Prostate gland (tissue), 2 donors: ENCODE measurements around the gene FCN3. TPM values are rescaled to one million over a fixed set of nuclear protein-coding genes. Genes with fewer than 3 reads are reported as not detected.
A peak's percentile ranks its signal among the peaks of the same experiment; 100 is the strongest.

Source experiments
- DNase-seq: peaks from one replicate; pipeline ENCODE4 v3.0.0-alpha.2; 2019; ENCODE audit warnings: low spot score
- H3K27ac ChIP-seq, 2 donors: fragments of 200-600 bp; sonication (generic); 2 replicates each; pipeline ENCODE4 v1.5.1; 2017 to 2019
- H3K27me3 ChIP-seq: fragments of 200-600 bp; sonication (generic); replicated peaks from 2 replicates; pipeline ENCODE4 v1.5.1; 2019; ENCODE audit not compliant: insufficient read depth
- H3K36me3 ChIP-seq, 2 donors: fragments of 200-600 bp; sonication (generic); 1 replicate in 1 of 2; 2 replicates in 1 of 2; pipeline versions ENCODE4 v1.5.1 to v1.8.1; 2017 to 2019
- H3K4me1 ChIP-seq: fragments of 200-600 bp; sonication (generic); replicated peaks from 2 replicates; pipeline ENCODE4 v1.5.1; 2019
- H3K4me3 ChIP-seq, 2 donors: fragments of 200-600 bp; sonication (generic); 2 replicates each; pipeline ENCODE4 v1.5.1; 2017 to 2019
- H3K9me3 ChIP-seq: fragments of 200-600 bp; sonication (generic); 2 replicates; pipeline ENCODE4 v1.5.1; 2017
- POLR2A ChIP-seq: fragments of 450-650 bp; IDR thresholded peaks from one replicate; pipeline ENCODE4 v1.6.1; 2016; ENCODE audit warnings: antibody characterized with exemption, mild to moderate bottlenecking
- POLR2AphosphoS5 ChIP-seq: sonication (generic); formaldehyde crosslinking; IDR thresholded peaks from one replicate; pipeline ENCODE4 v1.6.1; 2017; ENCODE audit warnings: antibody characterized with exemption
- WGBS: methylation state at CpG from one replicate; pipeline ENCODE4 v1.1.5; 2018; 5-methylcytosine and 5-hydroxymethylcytosine counted together
- intact Hi-C: fragments of 100-400 bp; cut with DNase I; formaldehyde crosslinking; loops from one replicate; pipeline ENCODE4 v1.14.2; 2022
- total RNA-seq, 2 donors: library from RNA; depleted of rRNA; stranded (reverse); fragments of >200 nt; gene quantifications; one replicate each; pipeline ENCODE4 v1.1.0, GENCODE V29; 2016
- TF ChIP-seq, protein P1 (sequence below), 4 experiments: fragments of 200-600 bp in 2 of 4; fragments of 450-650 bp in 2 of 4; sonication (generic) in 2 of 4; IDR thresholded peaks; 1 replicate in 3 of 4; 2 replicates in 1 of 4; pipeline ENCODE4 v1.5.1; 2016 to 2019; ENCODE audit warnings: antibody characterized with exemption in 4 of 4, mild to moderate bottlenecking in 2 of 4, moderate library complexity in 2 of 4

FCN3 gene
- total RNA-seq, 2 donors from 2014 or later, result 0.82 to 15.6 TPM

DNA sequence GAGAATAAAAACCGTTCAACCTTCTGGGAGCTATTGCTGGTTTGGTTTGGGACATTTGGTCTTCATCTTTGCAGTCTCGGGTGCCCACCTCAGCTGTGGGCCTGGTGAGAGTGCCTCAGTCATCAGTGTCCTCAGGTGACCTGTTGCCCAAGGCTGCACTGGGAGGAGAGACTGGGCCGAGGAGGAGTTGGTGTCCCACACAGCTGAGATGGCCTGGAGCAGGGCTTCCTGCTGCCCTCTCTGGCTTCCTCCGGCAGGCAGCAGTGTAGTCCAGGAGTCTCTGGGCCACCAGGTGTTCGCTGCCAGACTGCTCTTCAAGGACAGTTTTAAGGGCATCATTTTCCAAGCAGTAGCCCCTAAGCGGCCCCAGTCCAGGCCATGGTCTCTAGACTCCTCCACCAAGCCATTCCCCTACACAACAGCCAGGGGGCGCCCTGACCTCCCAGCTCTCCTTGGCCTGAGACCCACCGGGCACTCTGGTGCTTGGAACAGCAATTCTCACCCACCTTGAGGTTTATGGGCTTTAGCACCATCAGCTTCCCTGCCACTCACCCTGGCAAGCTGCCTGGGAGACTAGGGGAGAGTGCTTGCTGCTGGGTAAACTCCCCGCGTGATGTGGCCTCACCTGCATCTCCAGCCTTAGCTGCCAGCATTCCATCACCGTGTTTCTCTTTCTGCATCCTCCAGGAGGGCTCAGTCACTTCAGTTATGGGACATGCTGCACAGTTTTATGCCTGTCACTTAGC is 41.9 kb downstream of the FCN3 start:
- H3K36me3 ChIP-seq, result peaks cover 9 to 24% of the 10 kb centered on the region in 2 donors

DNA sequence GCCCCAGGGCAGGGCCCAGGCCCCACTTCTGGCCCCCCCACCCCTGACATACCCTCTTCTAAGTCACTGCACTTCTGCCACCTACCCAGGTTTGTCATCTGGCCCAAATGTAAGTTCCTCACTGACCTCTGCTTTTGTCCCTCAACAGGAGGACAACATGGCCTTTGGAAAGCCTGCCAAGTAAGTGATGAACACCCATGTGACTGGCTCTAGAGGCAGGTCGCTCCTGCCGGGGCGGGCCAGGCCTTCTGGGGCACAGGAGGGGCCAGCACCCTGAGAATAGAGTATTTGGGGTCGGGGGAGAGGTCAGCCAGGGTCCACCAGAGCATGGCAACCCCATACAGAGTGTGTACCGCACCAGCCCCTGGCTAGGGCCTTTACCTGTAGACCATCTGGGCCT is 42.7 kb downstream of the FCN3 start:
- H3K27me3 ChIP-seq, result no peaks in the 10 kb centered on the region
- no peaks in the 10 kb centered on the region for H3K9me3 ChIP-seq
- TF ChIP-seq, protein P1, sequence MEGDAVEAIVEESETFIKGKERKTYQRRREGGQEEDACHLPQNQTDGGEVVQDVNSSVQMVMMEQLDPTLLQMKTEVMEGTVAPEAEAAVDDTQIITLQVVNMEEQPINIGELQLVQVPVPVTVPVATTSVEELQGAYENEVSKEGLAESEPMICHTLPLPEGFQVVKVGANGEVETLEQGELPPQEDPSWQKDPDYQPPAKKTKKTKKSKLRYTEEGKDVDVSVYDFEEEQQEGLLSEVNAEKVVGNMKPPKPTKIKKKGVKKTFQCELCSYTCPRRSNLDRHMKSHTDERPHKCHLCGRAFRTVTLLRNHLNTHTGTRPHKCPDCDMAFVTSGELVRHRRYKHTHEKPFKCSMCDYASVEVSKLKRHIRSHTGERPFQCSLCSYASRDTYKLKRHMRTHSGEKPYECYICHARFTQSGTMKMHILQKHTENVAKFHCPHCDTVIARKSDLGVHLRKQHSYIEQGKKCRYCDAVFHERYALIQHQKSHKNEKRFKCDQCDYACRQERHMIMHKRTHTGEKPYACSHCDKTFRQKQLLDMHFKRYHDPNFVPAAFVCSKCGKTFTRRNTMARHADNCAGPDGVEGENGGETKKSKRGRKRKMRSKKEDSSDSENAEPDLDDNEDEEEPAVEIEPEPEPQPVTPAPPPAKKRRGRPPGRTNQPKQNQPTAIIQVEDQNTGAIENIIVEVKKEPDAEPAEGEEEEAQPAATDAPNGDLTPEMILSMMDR (IDR thresholded peaks at IDR 0.05), result no peak
- 80% methylated on average over 5 of the region's 5 CpGs for WGBS
- no peak overlapping the region for H3K4me3 ChIP-seq
- no peak for DNase-seq
- H3K27ac ChIP-seq, result no peak overlapping the region
- H3K36me3 ChIP-seq, result peaks cover 9 to 24% of the 10 kb centered on the region in 2 donors
- intact Hi-C loops, result no loop called here
- H3K4me1 ChIP-seq, result peaks cover 12% of the 10 kb centered on the region

More for the DNA sequence above, 41.9 kb downstream of the FCN3 start:
- Histone ChIP-seq H3K27me3 (no peaks in the 10 kb centered on the region), H3K4me3 (no peak overlapping the region), H3K9me3 (no peaks in the 10 kb centered on the region), H3K27ac (no peak overlapping the region), H3K4me1 (peaks cover 4% of the 10 kb centered on the region)
- TF ChIP-seq POLR2A (no peak), POLR2AphosphoS5 (peak; percentile 17)
- TF ChIP-seq, protein P1 (IDR thresholded peaks at IDR 0.05), result peak; percentile 71 to 81 (median 77)
- 53% methylated on average over 11 of the region's 11 CpGs for WGBS
- no peak for DNase-seq
- intact Hi-C loops, result no loop called here

DNA sequence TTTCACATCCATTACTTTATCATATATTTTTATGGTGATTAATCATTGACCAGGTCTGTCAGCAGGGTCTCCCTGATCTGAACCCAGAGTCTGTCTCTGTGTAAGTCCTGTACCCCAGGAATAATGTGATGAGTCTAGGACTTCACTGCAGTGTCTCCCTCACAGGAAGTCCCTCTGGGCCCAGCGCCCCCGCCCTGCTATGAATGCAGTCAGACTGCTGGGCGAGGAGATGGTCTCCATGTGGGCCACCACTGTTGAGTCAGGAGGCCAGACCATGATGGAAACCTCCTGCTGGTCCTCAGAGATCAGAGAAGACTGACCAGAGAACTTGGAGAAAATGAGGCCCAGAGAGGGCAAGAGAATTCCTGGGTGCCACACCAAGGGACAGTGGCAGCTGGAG is 43.2 kb downstream of the FCN3 start:
- no peak for DNase-seq
- peaks cover 16% of the 10 kb centered on the region for H3K4me1 ChIP-seq
- intact Hi-C loops, result no loop called here
- H3K4me3 ChIP-seq, result no peak overlapping the region
- H3K27me3 ChIP-seq, result no peaks in the 10 kb centered on the region
- TF ChIP-seq, protein P1 (IDR thresholded peaks at IDR 0.05), result no peak
- TF ChIP-seq POLR2AphosphoS5 (no peak), POLR2A (no peak)
- H3K27ac ChIP-seq, result no peak overlapping the region
- 83% methylated on average over 3 of the region's 3 CpGs for WGBS
- H3K9me3 ChIP-seq, result no peaks in the 10 kb centered on the region
- H3K36me3 ChIP-seq, result peaks cover 9 to 24% of the 10 kb centered on the region in 2 donors

- no peak overlapping the region for H3K27ac ChIP-seq
- H3K4me1 ChIP-seq, result peaks cover 16% of the 10 kb centered on the region
- WGBS, result 77% methylated on average over 8 of the region's 8 CpGs
- H3K27me3 ChIP-seq, result no peaks in the 10 kb centered on the region
- no peak overlapping the region for H3K4me3 ChIP-seq
- no peak for DNase-seq
- no peaks in the 10 kb centered on the region for H3K9me3 ChIP-seq
- TF ChIP-seq POLR2AphosphoS5 (no peak), POLR2A (no peak)
- TF ChIP-seq, protein P1 (IDR thresholded peaks at IDR 0.05), result no peak
- H3K36me3 ChIP-seq, result peaks cover 9 to 22% of the 10 kb centered on the region in 2 donors
- intact Hi-C loops, result no loop called here
Measured at GRCh38 chr1:27330786-27331185, 43.8 kb downstream of the FCN3 start.

DNA sequence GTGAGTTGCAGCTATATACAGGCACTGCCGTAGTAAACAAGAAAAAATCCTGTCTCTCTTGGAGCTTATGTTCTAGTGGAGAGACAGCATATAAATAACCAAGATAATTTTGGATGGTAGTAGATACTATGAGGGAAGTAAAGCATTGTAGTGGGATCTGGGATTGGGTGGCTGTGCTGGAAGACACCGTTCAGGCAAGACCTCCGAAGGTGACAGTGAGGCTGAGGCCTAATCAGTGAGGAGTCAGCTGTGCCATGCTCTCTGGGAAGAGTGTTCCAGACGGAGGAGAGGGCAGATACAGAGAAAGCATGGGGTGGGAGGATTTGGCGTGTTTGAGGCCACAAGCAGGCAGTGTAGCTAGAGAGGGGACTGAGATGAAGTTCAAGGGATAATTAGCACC is 46.7 kb downstream of the FCN3 start:
- H3K27me3 ChIP-seq, result no peaks in the 10 kb centered on the region
- no peak for TF ChIP-seq POLR2AphosphoS5
- TF ChIP-seq, protein P1 (IDR thresholded peaks at IDR 0.05), result no peak
- TF ChIP-seq POLR2A, result no peak
- no peaks in the 10 kb centered on the region for H3K9me3 ChIP-seq
- intact Hi-C loops, result no loop called here
- peaks cover 23% of the 10 kb centered on the region for H3K4me1 ChIP-seq
- no peak overlapping the region for H3K4me3 ChIP-seq
- WGBS, result 80% methylated on average over 5 of the region's 5 CpGs
- H3K36me3 ChIP-seq, result peaks cover 0 to 9% of the 10 kb centered on the region in 2 donors
- DNase-seq, result no peak
- no peak overlapping the region for H3K27ac ChIP-seq
